ENCODE results near the gene RBMS3. TPM values are rescaled to one million over a fixed set of nuclear protein-coding genes. Genes with fewer than 3 reads are reported as not detected.

The RBMS3 gene
- total RNA-seq, 1 experiment from 2014 or later, result 0.42 TPM

GRCh38 chr3:29267226-29267625 lies 13.6 kb upstream of the RBMS3 start (continued):
- TF ChIP-seq ZBTB33 (IDR thresholded peaks at IDR 0.05; ENCODE audit: extremely low read depth, insufficient replicate concordance, low read length), result no peak
- TF ChIP-seq MAX (IDR thresholded peaks at IDR 0.05), result no peak
- TF ChIP-seq TCF7L2 (IDR thresholded peaks at IDR 0.05; ENCODE audit: borderline replicate concordance, extremely low read depth, insufficient read depth, insufficient read length), result no peak
- no peak for TF ChIP-seq SP1 (IDR thresholded peaks at IDR 0.05; ENCODE audit: low read depth)
- TF ChIP-seq ZFX (IDR thresholded peaks at IDR 0.05), result no peak
- TF ChIP-seq POLR2AphosphoS5 (IDR thresholded peaks at IDR 0.05; ENCODE audit: low read depth, low read length), result no peak

GRCh38 chr3:29268651-29269050 lies 12.2 kb upstream of the RBMS3 start:
- no peaks in the 10 kb centered on the region for H3K36me3 ChIP-seq (ENCODE audit: control insufficient read depth in 1 of 2, insufficient read depth in 2 of 2, low read length in 2 of 2)
- H4K20me1 ChIP-seq (ENCODE audit: insufficient read depth), result no peaks in the 10 kb centered on the region
- H3K4me2 ChIP-seq (ENCODE audit: low read length), result no peak overlapping the region
- ATAC-seq (no peak), DNase-seq (ENCODE audit: low read depth, low spot score) (no peak)
- no peak overlapping the region for H3K9ac ChIP-seq (ENCODE audit: low read length)
- H3K27me3 ChIP-seq (ENCODE audit: insufficient read depth, low read length), result no peaks in the 10 kb centered on the region
- no peak overlapping the region for H3K27ac ChIP-seq (ENCODE audit: low read depth, low read length)
- CTCF ChIA-PET, result no interaction called here
- no peak for TF ChIP-seq CBX3 (IDR thresholded peaks at IDR 0.05; ENCODE audit: low read depth)
- TF ChIP-seq POLR2AphosphoS5 (IDR thresholded peaks at IDR 0.05; ENCODE audit: low read depth, low read length), result no peak
- no peaks in the 10 kb centered on the region for H3K9me3 ChIP-seq (ENCODE audit: control insufficient read depth in 1 of 2, insufficient read depth in 1 of 2, low read depth in 1 of 2, low read length in 2 of 2)
- intact Hi-C loops (cut with micrococcal nuclease), result no loop called here
- H3K4me1 ChIP-seq (ENCODE audit: control insufficient read depth in 1 of 2, insufficient read depth in 2 of 2, low read length in 2 of 2), result no peaks in the 10 kb centered on the region
- POLR2A ChIA-PET, result interaction anchor here (1.6 kb wide), 1 partner anchor 12 kb away, joined by 3 read pairs; the partner anchor contains the start of gene RBMS3
- H3K9me2 ChIP-seq (ENCODE audit: insufficient read depth), result no peaks in the 10 kb centered on the region
- BruUV-seq (replicated peaks), result no TSS peak
- H2AFZ ChIP-seq (ENCODE audit: low read depth, low read length, poor library complexity, severe bottlenecking), result no peak overlapping the region
- no peaks in the 10 kb centered on the region for H3K79me2 ChIP-seq (ENCODE audit: insufficient read depth, low read length)
- no peak overlapping the region for H3K4me3 ChIP-seq (replicated peaks in 1 of 2; ENCODE audit: low read depth in 1 of 2, low read length in 2 of 2)
- RAD21 ChIA-PET (ENCODE audit: low non-redundant PET in 1 of 2, low total read pairs in 2 of 2, uncharacterized antibody in 2 of 2, unreplicated experiment in 2 of 2), result no interaction called here

All from HCT116 (cell line).